Measurements from ENCODE around the gene PKN1.

PKN1 gene

GRCh38 chr19:14515501-14516047, 82.5 kb downstream of the PKN1 start:
- DNase-seq, result no peak

GRCh38 chr19:14516048-14516534, 83.0 kb downstream of the PKN1 start:
- no peak for DNase-seq

GRCh38 chr19:14516746-14517438, 83.8 kb downstream of the PKN1 start:
- peak in 2 of 4 experiments; percentile 21 to 41 for DNase-seq

GRCh38 chr19:14517446-14517839, 84.3 kb downstream of the PKN1 start:
- DNase-seq, result peak in 1 of 4 experiments; percentile 47

- peak; percentile 84 to 94 (median 90) for DNase-seq
These were observed 84.9 kb downstream of the PKN1 start, which contains the start of gene DNAJB1 for GRCh38 chr19:14517840-14518505. Gene DNAJB1, minus strand, starts transcription at chr19:14518397. Its CDS starts 48 bp downstream, at chr19:14518349.

- DNase-seq, result no peak
These were observed 86.2 kb downstream of the PKN1 start for GRCh38 chr19:14519245-14519859.

- DNase-seq, result peak; percentile 66 to 87 (median 75)
These were observed 86.8 kb downstream of the PKN1 start for GRCh38 chr19:14519860-14520407.

- DNase-seq, result no peak
These were observed 87.4 kb downstream of the PKN1 start for GRCh38 chr19:14520543-14520942.
